GM18520 (cell line): ENCODE measurements around the gene ARPC5L.
A peak's percentile ranks its signal among the peaks of the same experiment; 100 is the strongest.
"Not testable (repeated sequence)": the region's sequence is repeated elsewhere in the genome, so short reads cannot be mapped to it uniquely, and the experiment has no call there.

ENCODE experiments used
- ATAC-seq: cut with Tn5 transposase; IDR thresholded peaks from one replicate; pipeline ENCODE4 v1.9.1; 2021; ENCODE audit not compliant: unreplicated experiment

The ARPC5L gene

GRCh38 chr9:124840300-124840833 is 21.6 kb upstream of the ARPC5L start:
- no peak for ATAC-seq

GRCh38 chr9:124841075-124841821 is 20.7 kb upstream of the ARPC5L start:
- no peak for ATAC-seq

- no peak for ATAC-seq
These were observed 18.4 kb upstream of the ARPC5L start for GRCh38 chr9:124843456-124844034.

GRCh38 chr9:124844291-124844690 is 17.6 kb upstream of the ARPC5L start:
- no peak for ATAC-seq

GRCh38 chr9:124846467-124846866 is 15.5 kb upstream of the ARPC5L start:
- not testable (repeated sequence) for ATAC-seq

GRCh38 chr9:124846969-124847368 is 15.0 kb upstream of the ARPC5L start:
- no peak for ATAC-seq

- ATAC-seq: no peak
These were observed 12.1 kb upstream of the ARPC5L start for GRCh38 chr9:124849801-124850200.

- ATAC-seq: no peak
These were observed 9.7 kb upstream of the ARPC5L start for GRCh38 chr9:124852121-124852828.

GRCh38 chr9:124852829-124853531 is 8.9 kb upstream of the ARPC5L start, which contains the start of gene WDR38:
Gene WDR38, plus strand, starts transcription at chr9:124853460. Its CDS starts 72 bp downstream, at chr9:124853532.
- peak; percentile 54 for ATAC-seq

- ATAC-seq: peak; percentile 10
These were observed 8.3 kb upstream of the ARPC5L start for GRCh38 chr9:124853605-124854143.

GRCh38 chr9:124854161-124854560 is 7.8 kb upstream of the ARPC5L start:
- ATAC-seq: no peak

GRCh38 chr9:124854822-124855221 is 7.1 kb upstream of the ARPC5L start:
- no peak for ATAC-seq

GRCh38 chr9:124855566-124855943 is 6.4 kb upstream of the ARPC5L start:
- no peak for ATAC-seq

GRCh38 chr9:124855944-124856765 is 5.8 kb upstream of the ARPC5L start:
- no peak for ATAC-seq

- ATAC-seq: no peak
These were observed 4.3 kb upstream of the ARPC5L start for GRCh38 chr9:124857533-124858162.

GRCh38 chr9:124858330-124859046 is 3.4 kb upstream of the ARPC5L start:
- no peak for ATAC-seq

- ATAC-seq: no peak
These were observed 1.9 kb upstream of the ARPC5L start for GRCh38 chr9:124859803-124860581.
